A549 (cell line): ENCODE data around the gene LRRC28.

ENCODE experiments used
- BHLHE40 ChIP-seq: IDR thresholded peaks from 2 replicates; pipeline ENCODE4 v1.6.1; 2012; ENCODE audit warnings: low read depth, low read length, inconsistent platforms
- CEBPB ChIP-seq, 2 experiments: fragments of >200 bp in 1 of 2; sonication (Bioruptor Twin) in 1 of 2; formaldehyde crosslinking in 1 of 2; IDR thresholded peaks; 2 replicates each; pipeline ENCODE4 v1.6.1; 2012 to 2016
- CHD4 ChIP-seq: fragments of 200-600 bp; sonication (generic); IDR thresholded peaks from 2 replicates; pipeline ENCODE4 v1.6.1; 2016; ENCODE audit warnings: antibody characterized with exemption, mild to moderate bottlenecking, borderline replicate concordance
- CTCF ChIP-seq: fragments of >200 bp; sonication (Bioruptor Twin); formaldehyde crosslinking; IDR thresholded peaks from 3 replicates; pipeline ENCODE4 v1.5.1; 2016
- MYC ChIP-seq: IDR thresholded peaks from 2 replicates; pipeline ENCODE4 v1.6.1; 2012; ENCODE audit warnings: mild to moderate bottlenecking, inconsistent platforms, low read length, improper control_type of control experiment, borderline replicate concordance
- POLR2A ChIP-seq: IDR thresholded peaks from 2 replicates; pipeline ENCODE4 v1.6.1; 2012; ENCODE audit warnings: mild to moderate bottlenecking, low read length
- RFX5 ChIP-seq: fragments of 450-650 bp; IDR thresholded peaks from 2 replicates; pipeline ENCODE4 v1.7.1; 2014; ENCODE audit warnings: antibody characterized with exemption, mild to moderate bottlenecking, moderate library complexity
- USF2 ChIP-seq: fragments of 450-650 bp; IDR thresholded peaks from 2 replicates; pipeline ENCODE4 v1.6.1; 2014; ENCODE audit warnings: antibody characterized with exemption

GRCh38 chr15:99310745-99311144 lies 59.5 kb downstream of the LRRC28 start:
- no peak for TF ChIP-seq USF2
- no peak for TF ChIP-seq CHD4
- TF ChIP-seq RFX5: no peak
- no peak for TF ChIP-seq CTCF
- TF ChIP-seq BHLHE40: no peak
- no peak for TF ChIP-seq CEBPB (IDR thresholded peaks at IDR 0.05)
- TF ChIP-seq POLR2A: no peak
- no peak for TF ChIP-seq MYC
